Activated CD4-positive, alpha-beta T cell treated with anti-CD3 and anti-CD28 coated beads, Interleukin-2, amount 10 ng/mL, durations not matched to agents 24 days and 14 days (primary cell): ENCODE measurements around the gene MS4A4E. TPM values are rescaled to one million over a fixed set of nuclear protein-coding genes. Genes with fewer than 3 reads are reported as not detected.
"Not testable (repeated sequence)": the region's sequence is repeated elsewhere in the genome, so short reads cannot be mapped to it uniquely, and the experiment has no call there.

Source experiments
- DNase-seq: peaks from one replicate; pipeline ENCODE4 v3.0.0; 2022
- H3K27ac Mint-ChIP-seq: one replicate; pipeline ENCODE4 v1.8.0; 2022; ENCODE audit warnings: mild to moderate bottlenecking, mixed read lengths
- H3K27me3 Mint-ChIP-seq: one replicate; pipeline ENCODE4 v1.8.0; 2022; ENCODE audit warnings: mixed read lengths
- H3K36me3 Mint-ChIP-seq: one replicate; pipeline ENCODE4 v1.8.0; 2022; ENCODE audit warnings: low read depth, mild to moderate bottlenecking, mixed read lengths
- H3K4me1 Mint-ChIP-seq: one replicate; pipeline ENCODE4 v1.8.0; 2021; ENCODE audit warnings: mixed read lengths
- H3K4me3 Mint-ChIP-seq: one replicate; pipeline ENCODE4 v1.8.0; 2022; ENCODE audit warnings: mild to moderate bottlenecking, moderate library complexity, mixed read lengths
- H3K9me3 Mint-ChIP-seq: one replicate; pipeline ENCODE4 v1.8.0; 2021; ENCODE audit warnings: mixed read lengths
- intact Hi-C: fragments of 100-400 bp; cut with micrococcal nuclease; formaldehyde crosslinking; loops from one replicate; pipeline ENCODE4 v1.15.1; 2023
- total RNA-seq: library from RNA; stranded (reverse); gene quantifications from 2 replicates; pipeline ENCODE4 v1.2.3, GENCODE V29; 2022

MS4A4E gene
- 0.28 TPM in 1 of 2 replicates, not detected in the other for total RNA-seq

- peaks cover 9% of the 10 kb centered on the region for H3K27me3 Mint-ChIP-seq
- intact Hi-C loops = no loop called here
- H3K27ac Mint-ChIP-seq = no peak within 1 kb of the TSS
- no peak for DNase-seq
- H3K9me3 Mint-ChIP-seq = no peaks in the 10 kb centered on the region
- H3K4me1 Mint-ChIP-seq = no peaks in the 10 kb centered on the region
- no peak within 1 kb of the TSS for H3K4me3 Mint-ChIP-seq
- no peaks in the 10 kb centered on the region for H3K36me3 Mint-ChIP-seq
Measured at GRCh38 chr11:60242740-60243239, at the start of gene MS4A4E. Gene MS4A4E, minus strand, starts transcription at chr11:60243137. Its CDS starts 13,082 bp downstream, at chr11:60230055.

- DNase-seq = no peak
- intact Hi-C loops = no loop called here
- H3K9me3 Mint-ChIP-seq = no peaks in the 10 kb centered on the region
- no peaks in the 10 kb centered on the region for H3K4me1 Mint-ChIP-seq
- H3K4me3 Mint-ChIP-seq = no peak overlapping the region
- H3K27ac Mint-ChIP-seq = no peak overlapping the region
- no peaks in the 10 kb centered on the region for H3K36me3 Mint-ChIP-seq
- H3K27me3 Mint-ChIP-seq = peaks cover 2% of the 10 kb centered on the region
Measured at GRCh38 chr11:60292145-60292544, 49.2 kb upstream of the MS4A4E start.

DNA sequence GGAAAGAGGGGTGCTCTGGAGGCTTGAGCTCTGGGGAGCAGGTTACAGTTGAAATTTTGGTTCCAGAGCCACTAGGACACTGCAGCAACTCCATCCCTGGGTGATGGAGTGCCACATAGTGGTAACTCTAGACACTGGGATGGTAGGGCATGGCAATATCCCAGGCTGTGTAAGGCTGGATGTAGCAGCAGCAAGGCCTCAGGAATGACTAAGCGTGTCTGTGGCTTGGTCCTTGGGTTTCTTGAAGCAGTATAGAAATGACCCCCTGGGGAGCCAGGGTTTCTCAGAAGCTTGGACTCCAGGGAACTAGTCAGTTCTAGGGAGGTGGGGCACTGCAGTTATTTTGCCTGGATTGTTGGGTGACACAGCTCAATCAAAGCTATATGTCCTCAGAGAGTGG is 45.6 kb upstream of the MS4A4E start:
- Mint-ChIP-seq H3K4me3 (no peak overlapping the region), H3K27me3 (no peaks in the 10 kb centered on the region), H3K9me3 (no peaks in the 10 kb centered on the region), H3K27ac (no peak overlapping the region), H3K4me1 (no peaks in the 10 kb centered on the region), H3K36me3 (no peaks in the 10 kb centered on the region)
- intact Hi-C loops = no loop called here
- no peak for DNase-seq

DNA sequence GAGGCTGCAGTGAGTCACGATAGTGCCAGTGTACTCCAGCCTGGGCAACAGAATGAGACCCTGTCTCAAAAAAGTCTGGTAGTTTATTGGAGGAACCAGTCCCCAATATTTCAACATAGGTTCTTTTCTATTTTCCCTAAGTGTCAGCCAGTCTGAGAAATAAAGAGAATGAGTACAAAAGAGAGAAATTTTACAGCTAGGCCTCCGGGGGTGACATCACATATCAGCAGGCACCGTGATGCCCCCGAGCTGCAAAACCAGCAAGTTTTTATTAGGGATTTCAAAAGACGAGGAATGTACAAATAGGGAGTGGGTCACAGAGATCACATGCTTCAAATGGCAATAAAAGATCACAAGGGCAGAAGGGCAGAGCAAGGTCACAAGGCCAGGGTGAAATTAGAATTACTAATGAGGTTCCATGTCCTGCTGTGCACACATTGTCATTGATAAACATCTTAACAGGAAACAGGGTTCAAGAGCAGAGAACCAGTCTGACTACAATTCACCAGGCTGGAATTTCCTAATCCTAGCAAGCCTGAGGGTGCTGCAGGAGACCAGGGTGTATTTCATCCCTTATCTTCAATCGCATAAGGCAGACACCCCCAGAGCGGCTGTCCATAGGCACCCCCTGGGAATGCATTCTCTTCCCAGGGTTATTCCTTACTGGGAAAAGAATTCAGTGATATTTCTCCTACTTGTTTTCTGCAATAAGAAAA is 42.6 kb upstream of the MS4A4E start:
- H3K36me3 Mint-ChIP-seq, H3K9me3 Mint-ChIP-seq, H3K27me3 Mint-ChIP-seq, DNase-seq, H3K4me1 Mint-ChIP-seq, intact Hi-C loops, H3K4me3 Mint-ChIP-seq, H3K27ac Mint-ChIP-seq: not testable (repeated sequence)

- Mint-ChIP-seq H3K27me3 (no peaks in the 10 kb centered on the region), H3K27ac (no peak overlapping the region), H3K4me1 (no peaks in the 10 kb centered on the region), H3K4me3 (no peak overlapping the region), H3K9me3 (no peaks in the 10 kb centered on the region), H3K36me3 (no peaks in the 10 kb centered on the region)
- no peak for DNase-seq
- intact Hi-C loops = no loop called here
Measured at GRCh38 chr11:60282286-60282685, 39.3 kb upstream of the MS4A4E start.

- Mint-ChIP-seq H3K27ac (no peak overlapping the region), H3K4me3 (no peak overlapping the region), H3K27me3 (no peaks in the 10 kb centered on the region), H3K9me3 (no peaks in the 10 kb centered on the region), H3K36me3 (no peaks in the 10 kb centered on the region), H3K4me1 (no peaks in the 10 kb centered on the region)
- intact Hi-C loops = no loop called here
- no peak for DNase-seq
Measured at GRCh38 chr11:60281485-60281884, 38.5 kb upstream of the MS4A4E start.

DNA sequence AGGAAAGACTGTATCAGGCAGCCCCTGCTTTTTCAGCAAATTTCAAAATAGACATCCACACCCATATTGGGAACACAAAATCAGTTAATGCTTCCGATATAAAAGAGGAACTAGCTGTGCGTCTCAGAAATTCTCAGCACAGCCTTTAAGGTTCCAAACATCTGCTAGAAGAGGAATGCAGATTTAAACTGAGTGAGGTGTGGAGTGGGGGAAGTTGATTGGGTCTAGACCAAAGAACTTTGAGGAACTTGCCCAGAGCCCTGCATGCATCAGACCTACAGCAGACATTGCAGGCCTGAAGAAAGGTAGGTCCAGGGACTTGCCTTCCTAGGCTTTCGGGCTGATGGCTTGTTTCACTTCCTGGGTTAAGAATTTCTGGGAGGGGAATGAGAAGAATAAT is 37.5 kb upstream of the MS4A4E start, which contains the start of gene MS4A4A:
Gene MS4A4A, plus strand, starts transcription at position 255 of the 400 bp plus-strand sequence. Its CDS starts 10 bp downstream, at position 265.
- Mint-ChIP-seq H3K27ac (no peak within 1 kb of the TSS), H3K4me3 (no peak within 1 kb of the TSS), H3K36me3 (no peaks in the 10 kb centered on the region), H3K9me3 (no peaks in the 10 kb centered on the region), H3K4me1 (no peaks in the 10 kb centered on the region), H3K27me3 (no peaks in the 10 kb centered on the region)
- intact Hi-C loops = no loop called here
- no peak for DNase-seq

DNA sequence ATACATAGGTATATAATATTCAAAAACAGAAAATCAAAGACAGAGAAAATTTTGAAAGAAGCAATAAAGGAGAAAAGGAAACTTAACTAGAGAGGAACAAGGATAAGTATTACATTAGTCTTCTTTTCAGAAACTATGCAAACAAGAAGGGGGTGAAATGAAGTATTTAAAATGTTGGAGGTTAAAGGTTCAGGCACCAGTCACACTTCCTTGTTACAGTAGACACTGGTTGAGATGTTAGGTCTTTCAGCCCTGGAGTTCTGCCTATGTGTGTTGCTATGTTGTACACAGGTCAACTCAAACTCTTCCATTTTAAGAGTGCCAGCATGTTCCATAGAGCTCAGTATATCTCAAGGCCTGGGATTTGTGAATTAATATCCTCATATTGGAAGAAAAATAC is 31.5 kb upstream of the MS4A4E start:
- intact Hi-C loops = no loop called here
- no peak overlapping the region for H3K4me3 Mint-ChIP-seq
- H3K27ac Mint-ChIP-seq = no peak overlapping the region
- DNase-seq = no peak
- H3K27me3 Mint-ChIP-seq = peaks cover 2% of the 10 kb centered on the region
- H3K36me3 Mint-ChIP-seq = no peaks in the 10 kb centered on the region
- no peaks in the 10 kb centered on the region for H3K4me1 Mint-ChIP-seq
- peaks cover 4% of the 10 kb centered on the region for H3K9me3 Mint-ChIP-seq

- intact Hi-C loops = no loop called here
- Mint-ChIP-seq H3K4me1 (no peaks in the 10 kb centered on the region), H3K27ac (no peak overlapping the region), H3K27me3 (peaks cover 6% of the 10 kb centered on the region), H3K4me3 (no peak overlapping the region), H3K9me3 (no peaks in the 10 kb centered on the region), H3K36me3 (no peaks in the 10 kb centered on the region)
- DNase-seq = peak; percentile 65
Measured at GRCh38 chr11:60265373-60266214, 22.7 kb upstream of the MS4A4E start.

- Mint-ChIP-seq H3K4me3 (no peak overlapping the region), H3K27me3 (peaks cover 6% of the 10 kb centered on the region), H3K4me1 (no peaks in the 10 kb centered on the region), H3K36me3 (no peaks in the 10 kb centered on the region), H3K27ac (no peak overlapping the region), H3K9me3 (no peaks in the 10 kb centered on the region)
- intact Hi-C loops = no loop called here
- no peak for DNase-seq
Measured at GRCh38 chr11:60264644-60265043, 21.7 kb upstream of the MS4A4E start.

DNA sequence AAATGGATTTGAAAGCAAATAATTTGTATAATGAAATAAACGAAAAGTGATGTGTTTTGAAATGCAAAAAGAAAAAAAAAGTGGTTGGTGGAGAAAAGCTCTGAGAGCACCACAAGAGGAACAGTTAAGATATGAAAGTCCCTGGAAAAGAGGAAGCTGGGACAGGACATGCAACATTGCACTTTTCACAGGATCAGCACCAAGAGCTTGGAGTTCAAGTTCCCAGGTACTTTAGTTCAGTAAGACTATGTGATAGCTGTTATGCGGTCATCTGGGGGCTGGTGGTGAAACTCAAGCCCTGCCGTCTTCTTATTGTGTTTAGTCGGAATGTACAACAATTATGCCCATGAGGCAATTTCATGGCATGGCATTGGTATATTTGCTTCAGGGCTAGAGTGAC is 20.5 kb upstream of the MS4A4E start:
- no peak overlapping the region for H3K27ac Mint-ChIP-seq
- intact Hi-C loops = no loop called here

DNA sequence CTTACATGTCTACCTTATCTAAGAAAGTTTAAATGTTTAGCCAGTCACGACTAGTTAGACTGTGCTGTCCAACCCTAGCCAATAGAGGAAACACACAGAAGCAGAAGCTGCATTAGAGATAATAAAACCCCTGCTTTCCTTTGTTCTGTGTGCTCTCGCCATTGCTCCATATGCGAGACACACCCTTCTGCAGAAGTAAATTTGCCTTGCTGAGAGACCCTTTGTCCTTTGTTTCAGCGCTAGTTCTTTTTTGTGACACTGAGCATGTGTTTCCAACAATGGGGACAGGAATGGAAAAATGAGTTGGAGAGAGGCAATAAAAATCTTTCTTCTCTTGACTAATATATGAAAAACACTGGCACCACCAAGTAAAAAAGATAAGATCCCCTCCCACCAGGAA is 18.1 kb upstream of the MS4A4E start:
- H3K4me1 Mint-ChIP-seq = no peaks in the 10 kb centered on the region
- no peaks in the 10 kb centered on the region for H3K9me3 Mint-ChIP-seq
- no peak overlapping the region for H3K4me3 Mint-ChIP-seq
- H3K36me3 Mint-ChIP-seq = no peaks in the 10 kb centered on the region
- H3K27ac Mint-ChIP-seq = no peak overlapping the region
- DNase-seq = no peak
- H3K27me3 Mint-ChIP-seq = peaks cover 4% of the 10 kb centered on the region
- intact Hi-C loops = no loop called here

More for the DNA sequence above, 20.5 kb upstream of the MS4A4E start:
- no peaks in the 10 kb centered on the region for H3K36me3 Mint-ChIP-seq
- no peak overlapping the region for H3K4me3 Mint-ChIP-seq
- no peaks in the 10 kb centered on the region for H3K4me1 Mint-ChIP-seq
- H3K9me3 Mint-ChIP-seq = no peaks in the 10 kb centered on the region
- peaks cover 6% of the 10 kb centered on the region for H3K27me3 Mint-ChIP-seq
- no peak for DNase-seq

- Mint-ChIP-seq H3K27me3 (peaks cover 4% of the 10 kb centered on the region), H3K27ac (no peak overlapping the region), H3K36me3 (no peaks in the 10 kb centered on the region), H3K4me3 (no peak overlapping the region), H3K4me1 (no peaks in the 10 kb centered on the region), H3K9me3 (no peaks in the 10 kb centered on the region)
- DNase-seq = no peak
- intact Hi-C loops = no loop called here
Measured at GRCh38 chr11:60257956-60258722, 15.2 kb upstream of the MS4A4E start.
